Measurements from ENCODE around the gene RPS6KL1.
A peak's percentile ranks its signal among the peaks of the same experiment; 100 is the strongest.

The RPS6KL1 gene

DNA sequence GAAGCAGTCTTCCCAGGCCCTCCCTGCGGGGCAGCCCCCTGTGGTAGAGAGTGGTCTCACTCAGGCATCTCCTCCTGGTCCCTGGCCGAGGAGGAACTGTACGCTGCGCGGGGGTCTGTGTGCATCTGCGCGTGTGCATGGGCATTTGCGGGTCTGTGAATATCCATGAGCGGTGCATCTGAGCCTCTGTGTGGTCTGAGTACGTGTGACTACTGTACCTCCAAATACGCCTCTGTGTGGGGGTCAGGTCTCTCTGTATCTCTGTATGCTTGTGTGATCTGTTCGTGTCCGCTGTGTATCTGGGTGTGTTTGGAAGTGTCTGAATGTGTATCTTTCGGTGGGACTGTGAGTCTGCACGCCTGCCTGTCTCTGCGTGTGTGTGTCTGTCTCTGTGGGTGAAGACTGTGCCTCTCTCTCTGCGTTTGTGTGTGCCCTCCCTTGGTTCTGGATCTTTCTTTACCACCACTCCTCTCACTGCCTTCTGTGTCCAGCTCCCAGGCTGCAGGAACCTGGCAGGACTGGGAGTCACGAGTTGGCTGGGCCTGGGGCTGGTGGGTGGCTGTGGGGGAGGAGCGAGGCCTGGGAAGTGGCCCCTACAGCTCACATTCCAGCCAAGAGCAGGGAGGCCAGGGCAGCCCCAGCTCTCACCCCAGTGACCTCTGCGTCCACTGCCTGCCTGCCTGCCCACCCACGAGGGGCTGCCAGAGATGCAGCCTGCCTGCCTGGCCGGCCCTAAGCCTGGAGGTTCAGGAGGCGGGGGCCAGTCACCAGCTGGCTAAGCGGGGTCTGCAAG lies 33.4 kb upstream of the RPS6KL1 start:
- Histone ChIP-seq H3K4me3 (ENCODE audit: low read length) (no peak overlapping the region), H3K27ac (ENCODE audit: low read length) (no peak overlapping the region), H3K27me3 (ENCODE audit: control insufficient read depth, insufficient read depth, low read length) (peaks cover 22% of the 10 kb centered on the region), H3K36me3 (ENCODE audit: control insufficient read depth, low read depth, low read length) (no peaks in the 10 kb centered on the region), H3K9me3 (ENCODE audit: control insufficient read depth, low read depth, low read length) (no peaks in the 10 kb centered on the region), H3K4me1 (ENCODE audit: control insufficient read depth, low read depth, low read length) (peaks cover 2% of the 10 kb centered on the region), H3K9ac (ENCODE audit: low read length) (no peak overlapping the region)

DNA sequence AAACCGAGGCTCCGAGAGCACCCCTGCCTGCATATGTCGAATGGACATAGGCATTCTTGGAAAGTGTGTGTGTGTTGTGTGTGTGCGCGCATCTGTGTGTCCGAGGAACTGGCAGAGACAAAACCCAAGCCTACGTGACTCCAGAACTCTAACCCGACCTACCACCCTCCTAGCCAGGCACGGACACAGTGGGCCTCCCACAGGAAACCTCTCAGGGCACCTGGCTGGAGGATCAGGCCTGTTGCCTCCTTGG lies 32.9 kb upstream of the RPS6KL1 start:
- H3K9ac ChIP-seq (ENCODE audit: low read length) = no peak overlapping the region
- H3K36me3 ChIP-seq (ENCODE audit: control insufficient read depth, low read depth, low read length) = no peaks in the 10 kb centered on the region
- H3K9me3 ChIP-seq (ENCODE audit: control insufficient read depth, low read depth, low read length) = no peaks in the 10 kb centered on the region
- peaks cover 2% of the 10 kb centered on the region for H3K4me1 ChIP-seq (ENCODE audit: control insufficient read depth, low read depth, low read length)
- no peak overlapping the region for H3K27ac ChIP-seq (ENCODE audit: low read length)
- peak overlapping the region; percentile 50 for H3K4me3 ChIP-seq (ENCODE audit: low read length)
- H3K27me3 ChIP-seq (ENCODE audit: control insufficient read depth, insufficient read depth, low read length) = peaks cover 22% of the 10 kb centered on the region

DNA sequence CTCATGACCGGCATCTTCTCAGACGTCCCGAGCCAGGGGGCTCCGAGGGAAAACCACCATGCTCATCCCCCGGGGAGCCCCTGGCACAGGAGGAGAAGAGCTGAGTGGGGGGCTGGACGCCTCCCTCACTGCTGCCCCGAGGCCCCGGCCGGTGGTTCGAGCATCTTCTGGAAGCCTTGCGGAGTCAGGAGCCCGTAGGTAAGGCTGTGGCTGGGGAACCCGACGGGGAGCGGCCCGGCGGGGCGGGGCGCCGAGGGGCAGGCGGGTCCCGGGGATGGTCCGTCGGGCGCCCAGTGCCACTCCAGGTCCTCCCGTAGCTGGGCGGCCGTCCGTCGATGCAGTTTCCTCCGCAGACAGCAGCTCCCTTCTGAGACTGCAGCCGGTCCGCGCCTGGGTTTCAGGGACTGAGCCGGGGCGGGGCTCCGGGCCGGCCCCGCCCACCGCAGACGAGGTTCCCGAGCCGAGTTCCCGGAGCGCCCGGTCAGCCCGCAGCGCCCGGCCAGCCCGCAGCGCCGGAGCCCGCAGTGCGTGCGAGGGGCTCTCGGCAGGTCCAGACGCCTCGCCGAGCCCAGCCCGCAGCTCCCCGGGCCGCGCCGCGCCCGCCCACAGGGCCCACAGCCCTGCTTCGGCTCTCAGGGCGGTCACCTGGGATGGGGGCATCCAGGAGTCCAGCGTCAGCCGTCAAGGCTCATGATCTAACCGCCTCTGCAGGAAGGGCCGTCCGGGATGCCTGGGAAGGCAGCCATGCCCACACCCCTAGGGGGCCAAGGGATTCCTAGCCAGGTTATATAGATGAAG lies 32.4 kb upstream of the RPS6KL1 start, which contains the start of gene PGF:
PGF (minus strand) TSS at position 369 of the 798 bp plus-strand sequence; CDS start at position 14, 355 bp downstream.
- H3K36me3 ChIP-seq (ENCODE audit: control insufficient read depth, low read depth, low read length) = no peaks in the 10 kb centered on the region
- no peaks in the 10 kb centered on the region for H3K9me3 ChIP-seq (ENCODE audit: control insufficient read depth, low read depth, low read length)
- H3K27me3 ChIP-seq (ENCODE audit: control insufficient read depth, insufficient read depth, low read length) = peaks cover 22% of the 10 kb centered on the region
- peaks cover 2% of the 10 kb centered on the region for H3K4me1 ChIP-seq (ENCODE audit: control insufficient read depth, low read depth, low read length)
- no peak within 1 kb of the TSS for H3K9ac ChIP-seq (ENCODE audit: low read length)
- no peak within 1 kb of the TSS for H3K27ac ChIP-seq (ENCODE audit: low read length)
- H3K4me3 ChIP-seq (ENCODE audit: low read length) = peak within 1 kb of the TSS; percentile 50

DNA sequence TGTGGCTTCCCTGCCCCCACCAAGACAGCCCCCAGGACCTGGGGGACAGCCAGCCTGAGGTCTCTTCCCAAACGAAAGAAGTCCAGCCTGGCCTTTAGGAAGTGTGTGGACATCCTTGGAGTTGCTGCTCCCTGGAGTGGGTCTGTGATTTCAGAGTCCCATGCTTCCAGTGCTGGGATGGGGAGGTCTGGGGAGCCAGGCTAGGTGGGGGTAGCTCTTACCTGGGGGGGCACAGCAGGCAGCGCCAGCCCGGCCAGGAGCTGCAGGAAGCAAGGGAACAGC lies 31.8 kb upstream of the RPS6KL1 start:
- H3K4me3 ChIP-seq (ENCODE audit: low read length) = peak overlapping the region; percentile 50

DNA sequence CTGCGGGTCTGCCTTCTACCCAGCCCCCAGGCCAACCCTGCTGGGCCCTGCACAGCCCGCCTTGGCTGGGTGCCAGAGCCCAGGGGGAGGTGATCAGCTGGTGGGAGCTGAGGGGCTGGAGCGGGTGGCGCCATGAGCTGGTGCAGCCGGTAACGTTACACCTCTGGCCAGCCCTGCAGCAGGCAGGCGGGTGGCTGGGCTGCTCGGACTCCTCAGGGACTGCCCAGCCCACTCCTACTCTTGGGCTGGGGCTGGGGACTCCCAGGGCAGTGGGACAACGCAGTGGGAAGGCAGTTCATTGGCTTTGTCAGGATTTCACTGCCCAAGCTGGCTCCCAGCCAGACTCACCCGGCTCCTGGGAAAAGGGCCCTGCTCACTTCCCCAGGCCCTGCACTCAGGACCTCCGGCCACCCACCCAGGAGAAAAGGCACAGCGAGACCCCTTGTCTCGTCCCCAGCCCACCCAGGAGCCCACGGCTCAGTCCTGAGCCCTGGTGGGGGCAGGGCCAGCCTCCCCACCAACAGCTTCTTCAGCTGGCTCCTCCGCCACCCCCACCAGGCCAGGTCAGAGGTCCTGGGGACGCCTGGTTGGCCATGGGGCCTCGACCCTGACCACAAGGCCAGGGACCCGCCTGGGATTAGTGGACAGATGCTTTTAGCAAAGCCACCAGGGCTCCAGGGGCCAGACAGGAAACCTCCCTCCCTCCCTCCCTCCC lies 31.3 kb upstream of the RPS6KL1 start:
- Histone ChIP-seq H3K4me1 (ENCODE audit: control insufficient read depth, low read depth, low read length) (peaks cover 2% of the 10 kb centered on the region), H3K4me3 (ENCODE audit: low read length) (no peak overlapping the region), H3K27me3 (ENCODE audit: control insufficient read depth, insufficient read depth, low read length) (peaks cover 22% of the 10 kb centered on the region), H3K36me3 (ENCODE audit: control insufficient read depth, low read depth, low read length) (no peaks in the 10 kb centered on the region), H3K9ac (ENCODE audit: low read length) (no peak overlapping the region), H3K9me3 (ENCODE audit: control insufficient read depth, low read depth, low read length) (no peaks in the 10 kb centered on the region), H3K27ac (ENCODE audit: low read length) (no peak overlapping the region)

More for the DNA sequence above, 31.8 kb upstream of the RPS6KL1 start:
- no peaks in the 10 kb centered on the region for H3K9me3 ChIP-seq (ENCODE audit: control insufficient read depth, low read depth, low read length)
- peaks cover 2% of the 10 kb centered on the region for H3K4me1 ChIP-seq (ENCODE audit: control insufficient read depth, low read depth, low read length)
- no peak overlapping the region for H3K9ac ChIP-seq (ENCODE audit: low read length)
- no peak overlapping the region for H3K27ac ChIP-seq (ENCODE audit: low read length)
- peaks cover 22% of the 10 kb centered on the region for H3K27me3 ChIP-seq (ENCODE audit: control insufficient read depth, insufficient read depth, low read length)
- H3K36me3 ChIP-seq (ENCODE audit: control insufficient read depth, low read depth, low read length) = no peaks in the 10 kb centered on the region

DNA sequence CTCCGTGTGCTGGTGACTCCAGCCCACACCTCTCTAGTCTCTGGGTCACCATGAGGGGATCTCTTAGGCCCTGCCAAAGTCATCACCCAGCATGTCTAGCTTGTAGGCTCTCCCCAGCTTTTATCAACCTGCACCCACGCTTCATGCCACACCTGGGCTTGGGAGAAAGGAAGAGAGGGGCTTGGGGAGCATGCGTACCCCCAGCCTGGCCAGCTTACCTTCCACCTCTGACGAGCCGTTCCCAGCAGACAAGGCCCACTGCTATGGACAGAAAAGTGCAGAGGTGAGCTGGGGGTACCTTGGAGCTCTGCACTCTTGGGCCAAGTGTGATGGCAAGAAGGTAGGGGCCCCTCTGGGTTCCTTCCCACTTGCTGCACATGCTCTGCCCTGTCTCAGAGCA lies 30.6 kb upstream of the RPS6KL1 start:
- Histone ChIP-seq H3K4me1 (ENCODE audit: control insufficient read depth, low read depth, low read length) (peaks cover 2% of the 10 kb centered on the region), H3K27me3 (ENCODE audit: control insufficient read depth, insufficient read depth, low read length) (peaks cover 22% of the 10 kb centered on the region), H3K9me3 (ENCODE audit: control insufficient read depth, low read depth, low read length) (no peaks in the 10 kb centered on the region), H3K36me3 (ENCODE audit: control insufficient read depth, low read depth, low read length) (no peaks in the 10 kb centered on the region), H3K4me3 (ENCODE audit: low read length) (no peak overlapping the region), H3K9ac (ENCODE audit: low read length) (no peak overlapping the region), H3K27ac (ENCODE audit: low read length) (no peak overlapping the region)

DNA sequence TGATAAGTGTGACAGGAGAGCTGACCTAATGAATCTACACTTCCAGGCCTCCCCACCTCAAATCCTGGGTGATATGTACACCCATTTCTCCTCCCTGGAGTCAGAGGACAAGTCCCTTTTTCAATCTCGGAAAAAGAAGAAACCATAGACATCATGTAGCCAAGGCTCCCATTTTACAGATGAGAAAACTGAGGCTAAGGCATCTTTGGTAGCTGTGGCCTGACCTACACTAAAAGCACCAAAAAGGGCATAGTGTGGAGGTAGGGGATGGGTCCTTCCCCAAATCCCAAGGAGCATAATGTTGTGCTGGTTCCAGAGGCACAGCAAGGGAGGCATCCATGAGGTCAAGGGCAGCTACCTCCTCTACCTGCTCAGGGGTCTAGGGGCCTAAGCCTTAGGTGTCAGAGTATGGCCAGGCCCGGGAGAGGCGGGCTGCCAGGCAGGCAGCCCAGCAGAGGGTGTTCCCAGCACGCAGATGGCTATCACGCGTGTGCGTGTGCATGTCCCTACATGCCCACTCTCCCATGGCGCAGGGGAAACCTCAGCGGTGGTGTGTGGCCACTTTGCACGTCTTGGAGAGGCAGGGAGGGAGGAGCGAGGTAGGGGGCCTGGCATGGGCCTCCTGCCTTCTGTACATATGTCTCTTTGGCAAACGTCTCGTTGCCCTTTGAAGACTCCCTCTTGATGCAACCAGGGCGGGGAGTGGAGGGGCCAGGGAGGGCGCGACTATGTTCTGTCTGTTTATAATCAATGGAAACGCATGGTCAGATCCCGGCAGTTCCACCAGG lies 29.8 kb upstream of the RPS6KL1 start:
- H3K4me3 ChIP-seq (ENCODE audit: low read length) = no peak overlapping the region
- H3K9me3 ChIP-seq (ENCODE audit: control insufficient read depth, low read depth, low read length) = no peaks in the 10 kb centered on the region
- peaks cover 22% of the 10 kb centered on the region for H3K27me3 ChIP-seq (ENCODE audit: control insufficient read depth, insufficient read depth, low read length)
- no peaks in the 10 kb centered on the region for H3K36me3 ChIP-seq (ENCODE audit: control insufficient read depth, low read depth, low read length)
- H3K27ac ChIP-seq (ENCODE audit: low read length) = no peak overlapping the region
- no peak overlapping the region for H3K9ac ChIP-seq (ENCODE audit: low read length)
- H3K4me1 ChIP-seq (ENCODE audit: control insufficient read depth, low read depth, low read length) = peaks cover 2% of the 10 kb centered on the region

DNA sequence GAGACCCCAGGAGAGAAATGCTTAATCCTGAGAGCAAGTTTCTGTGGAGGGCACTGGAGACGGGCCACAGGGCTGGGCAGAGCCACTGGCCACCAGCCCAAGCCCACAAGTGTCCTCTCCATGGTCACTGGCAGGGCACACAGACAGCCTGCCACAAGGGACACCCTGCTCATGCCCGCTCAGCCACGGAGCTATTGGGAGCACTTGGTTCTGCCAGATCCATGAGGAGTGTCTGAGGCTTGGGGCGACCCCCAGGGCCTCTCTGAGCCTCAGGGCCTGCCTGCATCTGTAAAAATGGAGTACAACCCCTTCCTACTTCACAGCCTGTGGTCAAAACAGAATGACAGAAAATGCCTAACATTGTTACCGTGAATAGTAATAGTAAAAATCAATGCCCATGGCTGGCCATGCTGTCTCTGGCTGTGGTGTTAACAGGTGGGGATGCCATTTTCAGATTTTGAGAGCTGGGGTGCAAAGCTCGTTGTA lies 29.2 kb upstream of the RPS6KL1 start:
- Histone ChIP-seq H3K4me1 (ENCODE audit: control insufficient read depth, low read depth, low read length) (peaks cover 2% of the 10 kb centered on the region), H3K4me3 (ENCODE audit: low read length) (no peak overlapping the region), H3K9me3 (ENCODE audit: control insufficient read depth, low read depth, low read length) (no peaks in the 10 kb centered on the region), H3K9ac (ENCODE audit: low read length) (no peak overlapping the region), H3K36me3 (ENCODE audit: control insufficient read depth, low read depth, low read length) (no peaks in the 10 kb centered on the region), H3K27ac (ENCODE audit: low read length) (no peak overlapping the region), H3K27me3 (ENCODE audit: control insufficient read depth, insufficient read depth, low read length) (peaks cover 22% of the 10 kb centered on the region)

DNA sequence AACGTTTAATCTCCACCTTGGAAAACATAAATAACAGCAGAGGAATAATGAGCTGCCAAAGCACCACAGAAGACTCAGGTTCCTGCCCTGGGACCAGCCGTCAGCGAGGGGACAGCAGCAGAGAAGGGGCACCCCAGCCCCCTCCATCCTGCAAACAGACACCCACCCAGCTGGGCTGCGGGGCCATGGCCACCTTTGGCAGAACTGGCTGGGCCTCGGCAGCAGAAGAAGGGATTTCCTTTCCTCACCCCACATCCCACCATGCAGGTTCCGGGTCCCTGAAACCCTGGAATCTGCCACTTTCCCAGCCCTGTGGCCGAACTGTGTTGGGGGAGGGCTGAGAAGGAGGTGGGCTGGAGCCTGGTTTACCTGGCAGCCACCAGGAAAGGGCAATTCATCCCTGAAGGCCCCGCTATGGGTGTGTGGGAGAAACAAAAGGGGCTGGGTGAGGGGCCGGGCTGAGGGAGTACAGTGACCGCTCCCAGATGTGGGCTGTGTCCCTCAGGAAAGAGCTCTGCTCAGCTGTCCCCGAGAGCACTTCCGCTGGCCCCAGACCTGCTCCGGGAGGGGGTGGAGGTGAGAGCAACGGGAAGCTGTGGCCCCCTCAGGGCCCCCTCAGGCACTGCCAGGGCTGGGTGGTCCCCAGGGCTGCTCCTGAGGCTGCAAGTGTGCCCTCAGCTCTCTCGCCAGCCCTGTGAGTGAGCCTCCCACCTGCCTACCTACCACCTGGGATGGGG lies 28.6 kb upstream of the RPS6KL1 start:
- H3K4me1 ChIP-seq (ENCODE audit: control insufficient read depth, low read depth, low read length) = peaks cover 2% of the 10 kb centered on the region
- H3K9me3 ChIP-seq (ENCODE audit: control insufficient read depth, low read depth, low read length) = no peaks in the 10 kb centered on the region
- no peak overlapping the region for H3K27ac ChIP-seq (ENCODE audit: low read length)
- no peak overlapping the region for H3K4me3 ChIP-seq (ENCODE audit: low read length)
- H3K9ac ChIP-seq (ENCODE audit: low read length) = no peak overlapping the region
- no peaks in the 10 kb centered on the region for H3K36me3 ChIP-seq (ENCODE audit: control insufficient read depth, low read depth, low read length)
- peaks cover 22% of the 10 kb centered on the region for H3K27me3 ChIP-seq (ENCODE audit: control insufficient read depth, insufficient read depth, low read length)

DNA sequence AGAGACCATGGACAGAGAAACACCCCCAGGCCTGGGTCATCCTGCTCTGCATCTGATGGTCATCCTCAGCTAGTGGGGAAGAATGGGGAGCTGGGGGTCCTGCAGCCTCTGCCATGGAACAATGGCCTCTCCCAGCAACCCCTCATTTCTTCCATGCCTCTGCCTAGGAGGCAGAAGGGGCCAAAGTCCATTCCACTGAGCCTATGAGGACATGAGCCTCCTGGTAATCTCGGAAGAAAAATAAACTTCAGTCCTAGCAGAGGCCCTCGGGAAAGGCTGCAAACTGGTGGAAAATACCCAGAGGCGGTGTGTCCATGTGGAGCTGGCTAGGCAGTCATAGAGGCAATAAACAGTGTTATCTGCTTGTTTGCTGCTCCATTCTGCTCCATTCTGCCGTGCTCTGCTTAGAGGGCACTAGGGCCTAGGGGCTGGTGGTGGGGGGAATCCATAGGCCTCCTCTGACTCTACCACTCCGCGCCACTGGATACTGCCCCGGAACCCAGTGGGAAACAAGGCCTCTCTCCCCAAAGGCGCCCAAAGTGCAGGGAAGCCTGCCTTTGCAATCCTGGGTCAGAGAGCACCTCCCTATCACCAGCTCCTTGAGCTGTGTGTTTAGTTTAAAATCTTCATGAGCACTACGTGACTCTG lies 27.9 kb upstream of the RPS6KL1 start:
- Histone ChIP-seq H3K36me3 (ENCODE audit: control insufficient read depth, low read depth, low read length) (no peaks in the 10 kb centered on the region), H3K9ac (ENCODE audit: low read length) (no peak overlapping the region), H3K9me3 (ENCODE audit: control insufficient read depth, low read depth, low read length) (no peaks in the 10 kb centered on the region), H3K27ac (ENCODE audit: low read length) (no peak overlapping the region), H3K4me1 (ENCODE audit: control insufficient read depth, low read depth, low read length) (peaks cover 2% of the 10 kb centered on the region), H3K4me3 (ENCODE audit: low read length) (no peak overlapping the region), H3K27me3 (ENCODE audit: control insufficient read depth, insufficient read depth, low read length) (peaks cover 15% of the 10 kb centered on the region)
